OCI-LY7 (cell line): ENCODE results near the gene COG7. TPM values are rescaled to one million over a fixed set of nuclear protein-coding genes. Genes with fewer than 3 reads are reported as not detected.

Experiments used
- BruUV-seq: library from RNA; stranded (reverse); fragments of 400-500 nt; replicated peaks from 2 replicates; lab custom pipeline; 2021; lab: Mats Ljungman, UMichigan
- CTCF ChIA-PET: fragments of 300-600 bp; sonication (Branson Sonifier 250); formaldehyde crosslinking; loops from one replicate; lab custom pipeline; 2022; ENCODE audit warnings: antibody characterized with exemption; ENCODE audit not compliant: unreplicated experiment; lab: Charles Lee
- POLR2A ChIA-PET: fragments of 300-600 bp; sonication (Branson Sonifier 250); formaldehyde crosslinking; loops from one replicate; lab custom pipeline; 2022; ENCODE audit warnings: antibody characterized with exemption; lab: Charles Lee
- DNase-seq: peaks from one replicate; pipeline ENCODE4 v3.0.0-alpha.2; 2015; ENCODE audit warnings: low spot score
- H2AFZ ChIP-seq: fragments of 200-600 bp; sonication (generic), shearing (Covaris generic); 2 replicates; pipeline ENCODE4 v1.6.1; 2014; ENCODE audit warnings: mild to moderate bottlenecking, antibody characterized with exemption, low read length, moderate library complexity
- H3K27ac ChIP-seq: fragments of 200-600 bp; sonication (generic); 2 replicates; pipeline ENCODE4 v1.5.1; 2014; ENCODE audit warnings: mixed run types, low read depth, mild to moderate bottlenecking, moderate library complexity, low read length, inconsistent platforms; ENCODE audit not compliant: poor library complexity, severe bottlenecking
- H3K36me3 ChIP-seq: fragments of 200-600 bp; sonication (generic); 2 replicates; pipeline ENCODE4 v1.6.1; 2014; ENCODE audit warnings: mild to moderate bottlenecking, antibody characterized with exemption, low read length, moderate library complexity, mixed read lengths; ENCODE audit not compliant: insufficient read depth
- H3K4me1 ChIP-seq: fragments of 200-600 bp; sonication (generic); 2 replicates; pipeline ENCODE4 v1.5.1; 2014; ENCODE audit warnings: mild to moderate bottlenecking, low read length; ENCODE audit not compliant: insufficient read depth, poor library complexity, severe bottlenecking
- H3K4me2 ChIP-seq: fragments of 200-600 bp; sonication (generic); 2 replicates; pipeline ENCODE4 v1.6.1; 2014; ENCODE audit warnings: mild to moderate bottlenecking, low read length
- H3K4me3 ChIP-seq: fragments of 200-600 bp; sonication (generic); 2 replicates; pipeline ENCODE4 v1.5.1; 2014; ENCODE audit warnings: mild to moderate bottlenecking, low read depth, low read length; ENCODE audit not compliant: poor library complexity, severe bottlenecking
- H3K79me2 ChIP-seq: fragments of 200-600 bp; sonication (generic); 2 replicates; pipeline ENCODE4 v1.6.1; 2016; ENCODE audit warnings: low read depth, mild to moderate bottlenecking, low read length, moderate library complexity, mixed read lengths; ENCODE audit not compliant: insufficient read depth
- H3K9me2 ChIP-seq: fragments of 200-600 bp; sonication (generic); 2 replicates; pipeline ENCODE4 v1.6.1; 2016; ENCODE audit warnings: mild to moderate bottlenecking, low read length, mixed read lengths; ENCODE audit not compliant: insufficient read depth
- H3K9me3 ChIP-seq: fragments of 200-600 bp; sonication (generic); 2 replicates; pipeline ENCODE4 v1.6.1; 2014; ENCODE audit warnings: mild to moderate bottlenecking, mixed run types, low read length, mixed read lengths
- H4K20me1 ChIP-seq: fragments of 200-600 bp; sonication (generic); 2 replicates; pipeline ENCODE4 v1.6.1; 2014; ENCODE audit warnings: mild to moderate bottlenecking, antibody characterized with exemption, low read length, moderate library complexity, mixed read lengths; ENCODE audit not compliant: insufficient read depth
- CTCF ChIP-seq: fragments of 200-600 bp; sonication (generic); conservative IDR thresholded peaks from 2 replicates; pipeline ENCODE4 v1.5.1; 2014; ENCODE audit warnings: mild to moderate bottlenecking, antibody characterized with exemption, low read length, moderate library complexity, mixed read lengths
- EZH2phosphoT487 ChIP-seq: fragments of 200-600 bp; sonication (generic); IDR thresholded peaks from 2 replicates; pipeline ENCODE4 v1.6.1; 2018; ENCODE audit warnings: low read depth, borderline replicate concordance, mild to moderate bottlenecking, mixed run types, antibody characterized with exemption, low read length, moderate library complexity, mixed read lengths
- intact Hi-C: fragments of 100-400 bp; cut with micrococcal nuclease; formaldehyde crosslinking; loops from one replicate; pipeline ENCODE4 v1.10.0; 2022; ENCODE audit not compliant: unreplicated experiment
- total RNA-seq, 2 experiments: library from RNA; depleted of rRNA in 1 of 2; stranded (reverse); fragments of >200 nt in 1 of 2; shearing (Covaris generic) in 1 of 2; gene quantifications; 2 replicates each; pipeline ENCODE4 v1.2.3, GENCODE V29; 2014 to 2022

The COG7 gene
- total RNA-seq, 2 experiments from 2014 or later, result 11.4 to 21.0 TPM

GRCh38 chr16:23499801-23500200 lies 46.8 kb upstream of the COG7 start:
- H4K20me1 ChIP-seq, result peaks cover 79% of the 10 kb centered on the region
- intact Hi-C loops, result no loop called here
- CTCF ChIA-PET, result no interaction called here
- peak overlapping the region; percentile 53 for H3K4me2 ChIP-seq
- BruUV-seq, result no TSS peak
- peaks cover 100% of the 10 kb centered on the region for H3K79me2 ChIP-seq
- no peaks in the 10 kb centered on the region for H3K9me2 ChIP-seq
- H3K27ac ChIP-seq, result no peak overlapping the region
- peaks cover 99% of the 10 kb centered on the region for H3K36me3 ChIP-seq
- POLR2A ChIA-PET, result interaction anchor here (0.7 to 0.9 kb wide), 2 partner anchors 13 to 16 kb away, joined by 3 to 4 read pairs; no protein-coding TSS in a partner anchor
- peak; percentile 35 for DNase-seq
- no peaks in the 10 kb centered on the region for H3K9me3 ChIP-seq
- no peak overlapping the region for H2AFZ ChIP-seq
- H3K4me3 ChIP-seq, result peak overlapping the region; percentile 12
- TF ChIP-seq EZH2phosphoT487 (no peak), CTCF (no peak)
- peaks cover 87% of the 10 kb centered on the region for H3K4me1 ChIP-seq

GRCh38 chr16:23498863-23499262 lies 45.9 kb upstream of the COG7 start:
- no TSS peak for BruUV-seq
- peaks cover 77% of the 10 kb centered on the region for H3K4me1 ChIP-seq
- TF ChIP-seq CTCF (no peak), EZH2phosphoT487 (no peak)
- no peak for DNase-seq
- intact Hi-C loops, result no loop called here
- no peak overlapping the region for H2AFZ ChIP-seq
- no peaks in the 10 kb centered on the region for H3K9me2 ChIP-seq
- ChIA-PET POLR2A (interaction anchor here (0.7 to 0.8 kb wide), 2 partner anchors 10 to 23 kb away, joined by 3 to 4 read pairs; no protein-coding TSS in a partner anchor), CTCF (no interaction called here)
- H3K4me3 ChIP-seq, result no peak overlapping the region
- H3K9me3 ChIP-seq, result no peaks in the 10 kb centered on the region
- H3K79me2 ChIP-seq, result peaks cover 100% of the 10 kb centered on the region
- H4K20me1 ChIP-seq, result peaks cover 71% of the 10 kb centered on the region
- H3K27ac ChIP-seq, result peak overlapping the region; percentile 5
- H3K4me2 ChIP-seq, result peak overlapping the region; percentile 53
- peaks cover 99% of the 10 kb centered on the region for H3K36me3 ChIP-seq

- Histone ChIP-seq H3K9me3 (no peaks in the 10 kb centered on the region), H3K4me2 (peak overlapping the region; percentile 53; the same call in 1 of the 2 replicates), H4K20me1 (peaks cover 68% of the 10 kb centered on the region), H3K4me3 (no peak overlapping the region), H3K9me2 (no peaks in the 10 kb centered on the region), H3K4me1 (peaks cover 64% of the 10 kb centered on the region), H2AFZ (no peak overlapping the region), H3K27ac (peak overlapping the region; percentile 3), H3K36me3 (peaks cover 100% of the 10 kb centered on the region), H3K79me2 (peaks cover 96% of the 10 kb centered on the region)
- ChIA-PET POLR2A (interaction anchor here (0.9 to 1.3 kb wide), 2 partner anchors 18 to 59 kb away, joined by 3 read pairs; no protein-coding TSS in a partner anchor), CTCF (no interaction called here)
- DNase-seq, result no peak
- BruUV-seq, result no TSS peak
- TF ChIP-seq CTCF, result no peak
- TF ChIP-seq EZH2phosphoT487, result no peak
- intact Hi-C loops, result no loop called here
Observed at GRCh38 chr16:23497543-23497868, 44.5 kb upstream of the COG7 start.
